K562 (cell line): ENCODE data around the gene PYM1. TPM values are rescaled to one million over a fixed set of nuclear protein-coding genes. Genes with fewer than 3 reads are reported as not detected.
A peak's percentile ranks its signal among the peaks of the same experiment; 100 is the strongest.

Experiments used
- ARID1B ChIP-seq: fragments of 450-650 bp; IDR thresholded peaks from 2 replicates; pipeline ENCODE4 v1.6.1; 2016; ENCODE audit warnings: antibody characterized with exemption, mild to moderate bottlenecking, inconsistent platforms
- ASH1L ChIP-seq: fragments of 450-650 bp; IDR thresholded peaks from 2 replicates; pipeline ENCODE4 v1.6.1; 2018; ENCODE audit warnings: borderline replicate concordance, mild to moderate bottlenecking, low read depth; ENCODE audit not compliant: partially characterized antibody
- ETV5 ChIP-seq: sonication (generic); formaldehyde crosslinking; IDR thresholded peaks from 2 replicates; pipeline ENCODE4 v1.4.0; 2020; ENCODE audit warnings: low read depth, mild to moderate bottlenecking, missing genetic modification reagents
- MLLT1 ChIP-seq, 2 experiments: fragments of 450-650 bp; IDR thresholded peaks; 2 replicates each; pipeline ENCODE4 v1.6.1; 2016
- MTA3 ChIP-seq: fragments of 450-650 bp; formaldehyde crosslinking; IDR thresholded peaks from 2 replicates; pipeline ENCODE4 v1.6.1; 2017; ENCODE audit warnings: mild to moderate bottlenecking, borderline replicate concordance
- NCOR1 ChIP-seq: fragments of 450-650 bp; IDR thresholded peaks from 2 replicates; pipeline ENCODE4 v1.6.1; 2016; ENCODE audit warnings: mild to moderate bottlenecking, moderate library complexity
- POLR2H ChIP-seq: IDR thresholded peaks from 2 replicates; pipeline ENCODE4 v1.6.1; 2016; ENCODE audit warnings: missing genetic modification characterization, low read depth, mild to moderate bottlenecking, control low read depth, missing compliant biosample characterization, moderate library complexity
- RB1 ChIP-seq: fragments of 450-650 bp; IDR thresholded peaks from 2 replicates; pipeline ENCODE4 v1.6.1; 2017; ENCODE audit warnings: low read depth, mild to moderate bottlenecking
- RBFOX2 ChIP-seq: fragments of 200-400 bp; formaldehyde crosslinking; IDR thresholded peaks from 2 replicates; pipeline ENCODE4 v1.6.1; 2017; ENCODE audit warnings: low read depth, mild to moderate bottlenecking, low read length, moderate library complexity
- RBM22 ChIP-seq: fragments of 200-400 bp; formaldehyde crosslinking; IDR thresholded peaks from 2 replicates; pipeline ENCODE4 v1.6.1; 2018; ENCODE audit warnings: low read length, low read depth; ENCODE audit not compliant: poor library complexity, severe bottlenecking
- SAP30 ChIP-seq: fragments of 200-600 bp; sonication (generic); IDR thresholded peaks from 2 replicates; pipeline ENCODE4 v1.6.1; 2012; ENCODE audit warnings: borderline replicate concordance, low read depth, mild to moderate bottlenecking, moderate library complexity, low read length, control low read depth, inconsistent platforms; ENCODE audit not compliant: insufficient read depth, poor library complexity, severe bottlenecking
- SMARCE1 ChIP-seq: fragments of 450-650 bp; IDR thresholded peaks from 2 replicates; pipeline ENCODE4 v1.7.1; 2016; ENCODE audit warnings: mild to moderate bottlenecking
- SNIP1 ChIP-seq: fragments of 450-650 bp; IDR thresholded peaks from 2 replicates; pipeline ENCODE4 v1.7.1; 2017; ENCODE audit warnings: low read depth, mild to moderate bottlenecking
- SUPT5H ChIP-seq: fragments of 450-650 bp; IDR thresholded peaks from 2 replicates; pipeline ENCODE4 v1.6.1; 2016
- TAL1 ChIP-seq: fragments of 450-650 bp; IDR thresholded peaks from 2 replicates; pipeline ENCODE4 v1.6.1; 2016; ENCODE audit warnings: mild to moderate bottlenecking
- ZBED1 ChIP-seq: IDR thresholded peaks from 2 replicates; pipeline ENCODE4 v1.6.1; 2014
- polyA plus RNA-seq, 8 experiments: library from polyadenylated mRNA; depleted of rRNA in 4 of 8; stranded (reverse) in 5 of 8; unstranded in 3 of 8; fragments of >200 nt; fragmentation: Nextera tagmentation in 2 of 8; fragmentation: Illumina TruSeq in 1 of 8; extraction: Ambion mirVana in 2 of 8; extraction: Trizol in 1 of 8; gene quantifications; 2 replicates each; pipeline versions ENCODE4 v1.2.1 to v1.2.3, GENCODE V29; 2011 to 2014; ENCODE audit warnings: inconsistent platforms in 1 of 8, missing spikeins in 1 of 8
- total RNA-seq, 7 experiments: library from RNA; depleted of rRNA in 6 of 7; stranded (reverse); fragments of >200 nt in 6 of 7; fragmentation: Illumina TruSeq in 2 of 7; extraction: Trizol in 2 of 7; gene quantifications; 2 replicates each; pipeline versions ENCODE4 v1.2.1 to v1.2.3, GENCODE V29; 2011 to 2021; ENCODE audit warnings: low replicate concordance in 1 of 7
- TF ChIP-seq, protein P1 (sequence below), 2 experiments: fragments of 450-650 bp; conservative IDR thresholded peaks; 2 replicates each; pipeline ENCODE4 v1.6.1; 2017; ENCODE audit warnings: mild to moderate bottlenecking in 2 of 2, moderate library complexity in 2 of 2
- TF ChIP-seq, protein P2 (sequence below): fragments of 450-650 bp; IDR thresholded peaks from 2 replicates; pipeline ENCODE4 v1.7.1; 2018; ENCODE audit warnings: mild to moderate bottlenecking, low read depth; ENCODE audit not compliant: partially characterized antibody

PYM1 gene
- total and polyA plus RNA-seq, 9 of the 15 experiments (the other 6 are each of a cell fraction or from before 2014, with no cell fraction given), result 29.0 to 51.3 (median 34.1) TPM

- TF ChIP-seq, protein P1, sequence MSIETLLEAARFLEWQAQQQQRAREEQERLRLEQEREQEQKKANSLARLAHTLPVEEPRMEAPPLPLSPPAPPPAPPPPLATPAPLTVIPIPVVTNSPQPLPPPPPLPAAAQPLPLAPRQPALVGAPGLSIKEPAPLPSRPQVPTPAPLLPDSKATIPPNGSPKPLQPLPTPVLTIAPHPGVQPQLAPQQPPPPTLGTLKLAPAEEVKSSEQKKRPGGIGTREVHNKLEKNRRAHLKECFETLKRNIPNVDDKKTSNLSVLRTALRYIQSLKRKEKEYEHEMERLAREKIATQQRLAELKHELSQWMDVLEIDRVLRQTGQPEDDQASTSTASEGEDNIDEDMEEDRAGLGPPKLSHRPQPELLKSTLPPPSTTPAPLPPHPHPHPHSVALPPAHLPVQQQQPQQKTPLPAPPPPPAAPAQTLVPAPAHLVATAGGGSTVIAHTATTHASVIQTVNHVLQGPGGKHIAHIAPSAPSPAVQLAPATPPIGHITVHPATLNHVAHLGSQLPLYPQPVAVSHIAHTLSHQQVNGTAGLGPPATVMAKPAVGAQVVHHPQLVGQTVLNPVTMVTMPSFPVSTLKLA (conservative IDR thresholded peaks at IDR 0.05), result peak in 1 of 2 experiments; percentile 35; a peak in 1 of 4 replicates
- 0 out of 2 replicates have a peak, but pooled peaks have one; percentile 9 for TF ChIP-seq TAL1
- no peak for TF ChIP-seq RBFOX2
- 0 out of 2 replicates have a peak, but pooled peaks have one; percentile 45 for TF ChIP-seq ETV5
- TF ChIP-seq ZBED1, result no peak
- peak; percentile 76 for TF ChIP-seq NCOR1
- TF ChIP-seq ASH1L, result peak; percentile 51
- peak; percentile 69; the same call in 1 of the 2 replicates for TF ChIP-seq SMARCE1
- TF ChIP-seq, protein P2, sequence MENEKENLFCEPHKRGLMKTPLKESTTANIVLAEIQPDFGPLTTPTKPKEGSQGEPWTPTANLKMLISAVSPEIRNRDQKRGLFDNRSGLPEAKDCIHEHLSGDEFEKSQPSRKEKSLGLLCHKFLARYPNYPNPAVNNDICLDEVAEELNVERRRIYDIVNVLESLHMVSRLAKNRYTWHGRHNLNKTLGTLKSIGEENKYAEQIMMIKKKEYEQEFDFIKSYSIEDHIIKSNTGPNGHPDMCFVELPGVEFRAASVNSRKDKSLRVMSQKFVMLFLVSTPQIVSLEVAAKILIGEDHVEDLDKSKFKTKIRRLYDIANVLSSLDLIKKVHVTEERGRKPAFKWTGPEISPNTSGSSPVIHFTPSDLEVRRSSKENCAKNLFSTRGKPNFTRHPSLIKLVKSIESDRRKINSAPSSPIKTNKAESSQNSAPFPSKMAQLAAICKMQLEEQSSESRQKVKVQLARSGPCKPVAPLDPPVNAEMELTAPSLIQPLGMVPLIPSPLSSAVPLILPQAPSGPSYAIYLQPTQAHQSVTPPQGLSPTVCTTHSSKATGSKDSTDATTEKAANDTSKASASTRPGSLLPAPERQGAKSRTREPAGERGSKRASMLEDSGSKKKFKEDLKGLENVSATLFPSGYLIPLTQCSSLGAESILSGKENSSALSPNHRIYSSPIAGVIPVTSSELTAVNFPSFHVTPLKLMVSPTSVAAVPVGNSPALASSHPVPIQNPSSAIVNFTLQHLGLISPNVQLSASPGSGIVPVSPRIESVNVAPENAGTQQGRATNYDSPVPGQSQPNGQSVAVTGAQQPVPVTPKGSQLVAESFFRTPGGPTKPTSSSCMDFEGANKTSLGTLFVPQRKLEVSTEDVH, result peak; percentile 53
- peak; percentile 14; the same call in 1 of the 2 replicates for TF ChIP-seq RB1
- TF ChIP-seq SAP30, result peak; percentile 60
- no peak for TF ChIP-seq MTA3
- TF ChIP-seq MLLT1 (IDR thresholded peaks at IDR 0.05), result peak; percentile 96 to 97
- no peak for TF ChIP-seq RBM22
- TF ChIP-seq SUPT5H, result peak; percentile 74
- TF ChIP-seq SNIP1, result no peak
- TF ChIP-seq ARID1B, result peak; percentile 74
- TF ChIP-seq POLR2H (tag), result peak; percentile 81; the same call in 1 of the 2 replicates
Measured at GRCh38 chr12:55972911-55973598, 45.4 kb upstream of the PYM1 start (continued).
